ENCODE measurements around the gene ITK. TPM values are rescaled to one million over a fixed set of nuclear protein-coding genes. Genes with fewer than 3 reads are reported as not detected.

The ITK gene
- total and polyA plus RNA-seq, 3 donors from 2014 or later = 0.93 to 3.8 (median 1.3) TPM

GRCh38 chr5:157303667-157304327 is 123.2 kb downstream of the ITK start:
- no peaks in the 10 kb centered on the region for H3K27me3 ChIP-seq
- H3K4me1 ChIP-seq = no peaks in the 10 kb centered on the region
- DNase-seq = no peak
- intact Hi-C loops (cut with DNase I; ENCODE audit: low total_unique reads) = no loop called here
- no peak overlapping the region for H3K27ac ChIP-seq
- TF ChIP-seq POLR2A (IDR thresholded peaks at IDR 0.05) (no peak), CTCF (IDR thresholded peaks at IDR 0.05) (no peak)
- H3K36me3 ChIP-seq (ENCODE audit: low read depth, missing control alignments) = no peaks in the 10 kb centered on the region
- H3K4me3 ChIP-seq = no peak overlapping the region
- H3K9me3 ChIP-seq = no peaks in the 10 kb centered on the region
- WGBS, 2 donors = 63 to 69% methylated on average over 8 of the region's 8 CpGs

Other genes starting within 250 kb of the ITK start
- 10 to 100 TPM; 34.4 to 78.0 TPM for gene TIMD4, start 217.6 kb upstream of the ITK start, total RNA-seq
- gene TIMD4, start 217.6 kb upstream of the ITK start, polyA plus RNA-seq (ENCODE audit: insufficient read depth, low read depth, low replicate concordance) = 197 TPM
- gene HAVCR1, start 121.7 kb upstream of the ITK start, total RNA-seq = 1 to 10 TPM; 1.1 to 1.7 TPM
- 3.1 TPM for gene HAVCR1, start 121.7 kb upstream of the ITK start, polyA plus RNA-seq (ENCODE audit: insufficient read depth, low read depth, low replicate concordance)
- 1 to 10 TPM; 3.1 to 3.2 TPM for gene HAVCR2, start 71.8 kb upstream of the ITK start, total RNA-seq
- gene HAVCR2, start 71.8 kb upstream of the ITK start, polyA plus RNA-seq (ENCODE audit: insufficient read depth, low read depth, low replicate concordance) = 3.6 TPM
- gene MED7, start 38.0 kb upstream of the ITK start, total RNA-seq = 10 to 100 TPM; 16.8 to 21.1 TPM
- 50.3 TPM for gene MED7, start 38.0 kb upstream of the ITK start, polyA plus RNA-seq (ENCODE audit: insufficient read depth, low read depth, low replicate concordance)
- gene GARIN3, start 14.6 kb upstream of the ITK start, total RNA-seq = 10 to 100 TPM; 11.5 to 27.8 TPM
- gene GARIN3, start 14.6 kb upstream of the ITK start, polyA plus RNA-seq (ENCODE audit: insufficient read depth, low read depth, low replicate concordance) = 45.6 TPM
- 10 to 100 TPM; 32.1 to 41.4 TPM for gene CYFIP2, start 85.3 kb downstream of the ITK start, total RNA-seq
- 21.7 TPM for gene CYFIP2, start 85.3 kb downstream of the ITK start, polyA plus RNA-seq (ENCODE audit: insufficient read depth, low read depth, low replicate concordance)

Data from testis (tissue), 3 donors.